ENCODE data around the gene OR1N1.

OR1N1 gene

DNA sequence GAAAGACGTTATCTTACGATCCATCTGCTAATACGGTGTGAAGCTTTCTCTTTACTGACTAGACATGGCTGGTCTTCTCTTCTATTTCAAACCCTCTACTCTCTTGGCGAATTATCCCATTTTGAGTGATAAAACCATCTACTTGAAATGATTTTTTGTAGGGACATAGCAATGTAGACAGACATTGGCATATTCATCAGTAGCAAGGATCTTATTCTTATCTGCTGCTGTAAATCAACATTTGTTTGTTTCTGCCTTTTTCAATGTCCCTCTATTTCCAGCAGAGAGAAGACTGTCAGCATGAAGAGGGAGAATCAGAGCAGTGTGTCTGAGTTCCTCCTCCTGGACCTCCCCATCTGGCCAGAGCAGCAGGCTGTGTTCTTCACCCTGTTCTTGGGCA is 8.3 kb downstream of the OR1N1 start, which contains the start of gene OR1J4:
OR1J4 (plus strand) TSS at position 301 of the 400 bp plus-strand sequence; CDS start at position 301, 0 bp downstream.
- TF ChIP-seq CTCF (IDR thresholded peaks at IDR 0.05; ENCODE audit: extremely low read depth, insufficient read depth, missing control alignments): no peak
- in situ Hi-C loops (cut with MboI; ENCODE audit: low pct_unique_long_range_greater_than_20kb, low sequenced_read_pairs, unreplicated experiment): no loop called here
- DNase-seq (ENCODE audit: low spot score): no peak

GRCh38 chr9:122518226-122518625 is 8.9 kb downstream of the OR1N1 start:
- DNase-seq (ENCODE audit: low spot score): no peak
- in situ Hi-C loops (cut with MboI; ENCODE audit: low pct_unique_long_range_greater_than_20kb, low sequenced_read_pairs, unreplicated experiment): no loop called here
- TF ChIP-seq CTCF (IDR thresholded peaks at IDR 0.05; ENCODE audit: extremely low read depth, insufficient read depth, missing control alignments): no peak

DNA sequence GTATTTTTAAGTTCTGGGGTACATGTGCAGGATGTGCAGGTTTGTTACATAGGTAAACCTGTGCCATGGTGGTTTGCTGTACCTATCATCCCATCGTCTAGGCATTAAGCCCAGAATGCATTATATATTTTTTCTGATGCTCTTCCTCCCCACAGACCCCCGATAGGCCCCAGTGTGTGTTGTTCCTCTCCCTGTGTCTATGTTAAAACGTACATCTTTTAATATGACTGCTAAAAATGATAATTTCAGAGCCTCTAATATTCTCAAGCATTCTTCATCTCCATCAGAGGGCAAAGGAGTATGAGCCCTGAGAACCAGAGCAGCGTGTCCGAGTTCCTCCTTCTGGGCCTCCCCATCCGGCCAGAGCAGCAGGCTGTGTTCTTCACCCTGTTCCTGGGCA is 16.6 kb downstream of the OR1N1 start, which contains the start of gene OR1J2:
OR1J2 (plus strand) TSS at position 301 of the 400 bp plus-strand sequence; CDS start at position 301, 0 bp downstream.
- no peak for DNase-seq (ENCODE audit: low spot score)
- TF ChIP-seq CTCF (IDR thresholded peaks at IDR 0.05; ENCODE audit: extremely low read depth, insufficient read depth, missing control alignments): no peak
- in situ Hi-C loops (cut with MboI; ENCODE audit: low pct_unique_long_range_greater_than_20kb, low sequenced_read_pairs, unreplicated experiment): no loop called here

GRCh38 chr9:122506964-122507363 is 20.1 kb downstream of the OR1N1 start:
- no peak for TF ChIP-seq CTCF (IDR thresholded peaks at IDR 0.05; ENCODE audit: extremely low read depth, insufficient read depth, missing control alignments)
- DNase-seq (ENCODE audit: low spot score): no peak
- in situ Hi-C loops (cut with MboI; ENCODE audit: low pct_unique_long_range_greater_than_20kb, low sequenced_read_pairs, unreplicated experiment): no loop called here

DNA sequence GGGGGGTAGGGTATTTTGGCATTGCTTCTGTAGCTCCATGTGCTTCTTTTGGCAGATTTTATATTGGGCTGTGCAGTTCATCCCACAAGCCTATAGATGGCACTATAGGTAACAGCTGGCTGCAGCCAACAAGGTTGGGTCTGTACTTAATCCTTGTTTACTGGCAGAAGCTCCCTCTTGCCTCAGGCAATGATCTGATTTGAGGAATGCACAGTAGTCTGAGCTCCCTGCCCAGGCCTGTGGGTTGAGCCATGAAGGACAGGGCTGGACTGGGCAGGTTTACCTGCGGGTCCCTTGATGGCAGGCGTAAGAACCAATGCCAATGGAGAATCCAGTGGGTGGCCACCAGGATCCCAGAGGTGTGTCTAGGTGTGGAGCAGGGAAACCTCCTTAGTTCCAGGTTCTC is 28.2 kb downstream of the OR1N1 start:
- DNase-seq (ENCODE audit: low spot score): peak; percentile 32
- in situ Hi-C loops (cut with MboI; ENCODE audit: low pct_unique_long_range_greater_than_20kb, low sequenced_read_pairs, unreplicated experiment): no loop called here
- peak; percentile 79 for TF ChIP-seq CTCF (IDR thresholded peaks at IDR 0.05; ENCODE audit: extremely low read depth, insufficient read depth, missing control alignments)

- in situ Hi-C loops (cut with MboI; ENCODE audit: low pct_unique_long_range_greater_than_20kb, low sequenced_read_pairs, unreplicated experiment): no loop called here
- no peak for TF ChIP-seq CTCF (IDR thresholded peaks at IDR 0.05; ENCODE audit: extremely low read depth, insufficient read depth, missing control alignments)
- DNase-seq (ENCODE audit: low spot score): no peak
Measured at GRCh38 chr9:122479062-122479461, 48.0 kb downstream of the OR1N1 start.

GRCh38 chr9:122477826-122478225 is 49.3 kb downstream of the OR1N1 start, which contains the start of gene OR1J1:
Gene OR1J1 (minus strand): TSS chr9:122477926. CDS start chr9:122477926, 0 bp downstream.
- in situ Hi-C loops (cut with MboI; ENCODE audit: low pct_unique_long_range_greater_than_20kb, low sequenced_read_pairs, unreplicated experiment): no loop called here
- no peak for TF ChIP-seq CTCF (IDR thresholded peaks at IDR 0.05; ENCODE audit: extremely low read depth, insufficient read depth, missing control alignments)
- no peak for DNase-seq (ENCODE audit: low spot score)
